IMR-90 (cell line): ENCODE results near the gene ZNF580. TPM values are rescaled to one million over a fixed set of nuclear protein-coding genes. Genes with fewer than 3 reads are reported as not detected.

Source experiments
- ATAC-seq: fragments of 200-7000 bp; cut with Tn5 transposase; 2 replicates; pipeline ENCODE4 v1.9.1; 2020; ENCODE audit warnings: low read depth, mild to moderate bottlenecking, moderate library complexity
- BruUV-seq: library from RNA; stranded (reverse); fragments of 400-500 nt; replicated peaks from 2 replicates; lab custom pipeline; 2021; lab: Mats Ljungman, UMichigan
- CTCF ChIA-PET: fragments of 300-600 bp; formaldehyde crosslinking; extraction: SDS; loops from one replicate; lab custom pipeline; 2021; ENCODE audit warnings: antibody characterized with exemption; lab: Yijun Ruan, JAX
- POLR2A ChIA-PET: fragments of 300-600 bp; sonication (Branson Sonifier 250); formaldehyde crosslinking; loops from one replicate; lab custom pipeline; 2022; ENCODE audit warnings: antibody characterized with exemption; ENCODE audit not compliant: unreplicated experiment; lab: Charles Lee
- DNase-seq: peaks from one replicate; pipeline ENCODE4 v3.0.0; 2013
- H2AFZ ChIP-seq: replicated peaks from 2 replicates; pipeline ENCODE3; 2013; ENCODE audit warnings: low read length, mild to moderate bottlenecking; ENCODE audit not compliant: poor library complexity
- H2AK5ac ChIP-seq: 2 replicates; pipeline ENCODE4 v1.6.1; 2013; ENCODE audit warnings: low read depth, low read length, inconsistent platforms
- H2AK9ac ChIP-seq: replicated peaks from 2 replicates; pipeline ENCODE3; 2013; ENCODE audit warnings: mild to moderate bottlenecking, low read depth, low read length, moderate library complexity; ENCODE audit not compliant: poor library complexity
- H2BK120ac ChIP-seq: 2 replicates; pipeline ENCODE4 v1.6.1; 2013; ENCODE audit warnings: low read depth, low read length, inconsistent platforms
- H2BK15ac ChIP-seq: 3 replicates; pipeline ENCODE4 v1.6.1; 2013; ENCODE audit warnings: low read depth, low read length, inconsistent platforms
- H2BK20ac ChIP-seq: 2 replicates; pipeline ENCODE4 v1.6.1; 2013; ENCODE audit warnings: low read depth, mild to moderate bottlenecking, inconsistent platforms, low read length, moderate library complexity
- H2BK5ac ChIP-seq: 2 replicates; pipeline ENCODE4 v1.6.1; 2013; ENCODE audit warnings: mild to moderate bottlenecking, low read depth, low read length, inconsistent platforms; ENCODE audit not compliant: poor library complexity, severe bottlenecking
- H3K14ac ChIP-seq: replicated peaks from 2 replicates; pipeline ENCODE4 v1.6.1; 2013; ENCODE audit warnings: low read depth, low read length, inconsistent platforms
- H3K18ac ChIP-seq: 2 replicates; pipeline ENCODE4 v1.6.1; 2013; ENCODE audit warnings: low read depth, low read length, control low read depth
- H3K23ac ChIP-seq: 2 replicates; pipeline ENCODE4 v1.6.1; 2013; ENCODE audit warnings: low read depth, low read length, inconsistent platforms
- H3K27ac ChIP-seq: 2 replicates; pipeline ENCODE4 v1.5.1; 2013; ENCODE audit warnings: mild to moderate bottlenecking, control low read depth, low read length; ENCODE audit not compliant: insufficient read depth
- H3K27me3 ChIP-seq: 2 replicates; pipeline ENCODE4 v1.6.1; 2013; ENCODE audit warnings: low read length; ENCODE audit not compliant: control insufficient read depth, insufficient read depth
- H3K36me3 ChIP-seq: 2 replicates; pipeline ENCODE4 v1.6.1; 2013; ENCODE audit warnings: low read length, mixed read lengths; ENCODE audit not compliant: control insufficient read depth, insufficient read depth
- H3K4ac ChIP-seq: 2 replicates; pipeline ENCODE4 v1.6.1; 2013; ENCODE audit warnings: low read depth, low read length, inconsistent platforms
- H3K4me1 ChIP-seq: 2 replicates; pipeline ENCODE4 v1.6.1; 2013; ENCODE audit warnings: low read length, mixed read lengths; ENCODE audit not compliant: control insufficient read depth, insufficient read depth
- H3K4me2 ChIP-seq: 2 replicates; pipeline ENCODE4 v1.6.1; 2013; ENCODE audit warnings: low read depth, mild to moderate bottlenecking, control low read depth, low read length, moderate library complexity
- H3K4me3 ChIP-seq: 2 replicates; pipeline ENCODE4 v1.5.1; 2013; ENCODE audit warnings: low read depth, mild to moderate bottlenecking, control low read depth, low read length, moderate library complexity; ENCODE audit not compliant: insufficient read depth
- H3K56ac ChIP-seq: 2 replicates; pipeline ENCODE4 v1.6.1; 2013; ENCODE audit warnings: low read length, inconsistent platforms; ENCODE audit not compliant: insufficient read depth; ENCODE audit errors: extremely low read depth
- H3K79me1 ChIP-seq, 2 experiments: 2 replicates each; pipeline ENCODE4 v1.6.1; 2013; ENCODE audit warnings: low read length in 2 of 2, inconsistent platforms in 1 of 2, low read depth in 1 of 2
- H3K9ac ChIP-seq: 2 replicates; pipeline ENCODE4 v1.6.1; 2013; ENCODE audit warnings: low read depth, low read length, control low read depth
- H3K9me1 ChIP-seq: 2 replicates; pipeline ENCODE4 v1.6.1; 2013; ENCODE audit warnings: low read length, inconsistent platforms; ENCODE audit not compliant: insufficient read depth
- H3K9me3 ChIP-seq: 2 replicates; pipeline ENCODE4 v1.6.1; 2013; ENCODE audit warnings: low read length; ENCODE audit not compliant: control insufficient read depth, insufficient read depth
- H4K20me1 ChIP-seq: 2 replicates; pipeline ENCODE4 v1.6.1; 2013; ENCODE audit warnings: low read length, inconsistent platforms; ENCODE audit not compliant: insufficient read depth
- H4K5ac ChIP-seq: 2 replicates; pipeline ENCODE4 v1.6.1; 2013; ENCODE audit warnings: mild to moderate bottlenecking, low read depth, low read length, control low read depth
- H4K8ac ChIP-seq, 2 experiments: 2 replicates each; pipeline ENCODE4 v1.6.1; 2013; ENCODE audit warnings: low read depth in 2 of 2, low read length in 2 of 2, control low read depth in 1 of 2, inconsistent platforms in 1 of 2
- H4K91ac ChIP-seq: 2 replicates; pipeline ENCODE4 v1.6.1; 2013; ENCODE audit warnings: low read depth, low read length, inconsistent platforms; ENCODE audit not compliant: insufficient read depth
- RCOR1 ChIP-seq: IDR thresholded peaks from 2 replicates; pipeline ENCODE4 v1.6.1; 2012; ENCODE audit warnings: mild to moderate bottlenecking, low read length, improper control_type of control experiment; ENCODE audit not compliant: insufficient replicate concordance
- WGBS, 2 experiments: methylation state at CpG; one replicate each; pipeline versions ENCODE4 v1.1.5 to v1.1.7; 2013; ENCODE audit warnings: missing lambda C conversion rate in 2 of 2; ENCODE audit not compliant: insufficient read length in 1 of 2; ENCODE audit errors: extremely low coverage in 2 of 2; 5-methylcytosine and 5-hydroxymethylcytosine counted together
- dilution Hi-C: fragments of 300-500 bp; cut with HindIII; formaldehyde crosslinking; loops from one replicate; pipeline ENCODE4 v1.14.3; 2018; ENCODE audit warnings: low sequenced_read_pairs; ENCODE audit not compliant: unreplicated experiment
- in situ Hi-C: fragments of 300-500 bp; cut with MboI; formaldehyde crosslinking; loops from 3 replicates; pipeline ENCODE4 v1.14.3; 2019; ENCODE audit warnings: low sequenced_read_pairs, inconsistent platforms, mixed read lengths
- intact Hi-C: fragments of 100-400 bp; cut with micrococcal nuclease; formaldehyde crosslinking; loops from 2 replicates; pipeline ENCODE4 v1.10.0; 2022
- polyA plus RNA-seq, 3 experiments: library from polyadenylated mRNA; depleted of rRNA; stranded (reverse); fragments of >200 nt; gene quantifications; 2 replicates each; pipeline ENCODE4 v1.2.3, GENCODE V29; 2012; ENCODE audit warnings: low replicate concordance in 1 of 3
- total RNA-seq: library from RNA; depleted of rRNA; stranded (reverse); fragments of >200 nt; gene quantifications from 2 replicates; pipeline ENCODE4 v1.2.3, GENCODE V29; 2012

The ZNF580 gene
- total and polyA plus RNA-seq, 2 of the 4 experiments (the other 2 are of a cell fraction): 1.4 to 36.9 TPM

DNA sequence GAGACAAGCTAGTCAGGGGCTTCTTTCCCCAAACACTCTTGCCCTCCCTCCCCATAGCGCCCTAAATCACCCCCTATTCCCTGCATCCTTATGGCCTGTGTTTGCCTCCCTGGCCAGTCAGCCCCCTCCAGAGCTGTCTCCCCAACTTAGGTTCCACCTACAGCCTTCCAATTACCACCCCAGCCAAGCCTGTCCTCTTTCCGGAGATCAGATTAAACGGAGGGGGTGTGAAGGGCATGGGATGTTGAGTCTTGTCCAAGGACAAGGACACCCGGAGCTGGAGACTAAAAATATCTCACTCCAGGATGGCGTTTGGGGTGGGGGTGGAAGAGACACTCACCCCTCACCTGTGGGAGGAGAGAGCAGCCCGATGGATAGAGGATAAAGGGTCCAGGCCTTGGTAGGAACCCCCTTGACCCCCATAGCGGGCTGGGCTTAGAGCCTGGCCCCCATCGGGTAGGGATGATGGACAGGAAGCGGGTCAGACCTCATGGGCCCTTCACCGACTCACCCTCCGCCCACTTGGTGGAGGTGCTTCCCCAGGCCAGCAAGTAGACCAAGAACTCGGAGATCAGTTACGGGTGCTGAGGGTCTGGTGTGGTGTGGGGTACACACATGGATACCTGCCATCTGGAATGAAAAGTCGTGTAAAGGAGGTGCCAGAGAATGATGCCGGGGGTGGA lies 29.4 kb upstream of the ZNF580 start:
- CTCF ChIA-PET: interaction anchor here (0.5 to 0.6 kb wide), 2 partner anchors 96 to 121 kb away, joined by 3 to 7 read pairs; no protein-coding TSS in a partner anchor
- Histone ChIP-seq H3K4me1 (peaks cover 4% of the 10 kb centered on the region; the same call in 1 of the 2 replicates), H3K9ac (no peak overlapping the region), H3K18ac (no peak overlapping the region), H2BK20ac (no peak overlapping the region), H2AFZ (no peak overlapping the region), H4K5ac (no peak overlapping the region), H4K8ac (no peak overlapping the region), H2BK15ac (no peak overlapping the region), H3K56ac (no peak overlapping the region), H3K79me1 (peaks cover 44 to 67% of the 10 kb centered on the region in 2 experiments), H3K4ac (no peak overlapping the region), H3K9me3 (peaks cover 5% of the 10 kb centered on the region; the same call in 1 of the 2 replicates), H2AK9ac (peak overlapping the region; percentile 55), H3K4me3 (no peak overlapping the region), H3K9me1 (peaks cover 9% of the 10 kb centered on the region; the same call in 1 of the 2 replicates), H4K91ac (no peak overlapping the region), H2BK120ac (no peak overlapping the region), H3K36me3 (peaks cover 39% of the 10 kb centered on the region), H3K14ac (no peak overlapping the region), H3K27me3 (no peaks in the 10 kb centered on the region), H3K4me2 (no peak overlapping the region), H2BK5ac (no peak overlapping the region), H3K23ac (no peak overlapping the region), H3K27ac (no peak overlapping the region), H2AK5ac (no peak overlapping the region), H4K20me1 (peaks cover 33% of the 10 kb centered on the region)
- in situ Hi-C loops (no loop called here), dilution Hi-C loops (no loop called here), intact Hi-C loops (no loop called here)
- WGBS, 2 experiments: 89% methylated on average over 5 of the region's 15 CpGs; no CpG with 5 or more reads in 1 of the 2 experiments
- TF ChIP-seq RCOR1: no peak
- BruUV-seq: no TSS peak
- DNase-seq (no peak), ATAC-seq (no peak)
- POLR2A ChIA-PET: no interaction called here
